ENCODE measurements around the gene NRCAM. TPM values are rescaled to one million over a fixed set of nuclear protein-coding genes. Genes with fewer than 3 reads are reported as not detected.

NRCAM gene
- total and polyA plus RNA-seq, 7 donors: 1.3 to 3.9 (median 1.8) TPM; not detected in 2

DNA sequence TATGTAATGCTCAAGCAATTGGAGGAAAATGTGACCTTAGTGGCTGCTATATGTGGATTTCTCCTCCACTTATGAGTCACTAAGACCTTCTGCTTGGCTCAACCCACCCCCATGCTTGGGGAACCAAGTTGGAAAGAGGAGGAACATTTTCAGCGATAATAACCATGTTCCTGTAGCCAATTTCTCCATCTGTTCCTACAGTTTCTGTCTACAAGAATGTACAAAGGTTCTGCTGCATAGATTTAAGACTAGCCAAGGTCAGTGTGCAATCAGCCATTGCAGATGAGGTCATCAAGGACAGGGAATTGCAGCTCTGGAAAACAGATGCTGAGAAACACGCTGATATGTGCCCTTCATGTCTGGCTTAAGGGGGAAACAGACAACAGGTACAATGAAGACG is 5.6 kb upstream of the NRCAM start:
- intact Hi-C loops (cut with DNase I): no loop called here
- TF ChIP-seq CTCF (IDR thresholded peaks at IDR 0.05) (no peak), EP300 (IDR thresholded peaks at IDR 0.05) (no peak), POLR2AphosphoS5 (IDR thresholded peaks at IDR 0.05) (no peak), POLR2A (IDR thresholded peaks at IDR 0.05) (no peak)
- Histone ChIP-seq H3K27ac (no peak overlapping the region), H3K9me3 (no peaks in the 10 kb centered on the region), H3K27me3 (peaks cover 0 to 34% (median 8%) of the 10 kb centered on the region in 3 donors), H3K4me3 (no peak overlapping the region), H3K36me3 (no peaks in the 10 kb centered on the region), H3K4me1 (peaks cover 0 to 4% (median under 1%) of the 10 kb centered on the region in 4 donors)
- 82 to 85% methylated on average over 3 of the region's 3 CpGs for WGBS, 2 donors
- no peak for DNase-seq

DNA sequence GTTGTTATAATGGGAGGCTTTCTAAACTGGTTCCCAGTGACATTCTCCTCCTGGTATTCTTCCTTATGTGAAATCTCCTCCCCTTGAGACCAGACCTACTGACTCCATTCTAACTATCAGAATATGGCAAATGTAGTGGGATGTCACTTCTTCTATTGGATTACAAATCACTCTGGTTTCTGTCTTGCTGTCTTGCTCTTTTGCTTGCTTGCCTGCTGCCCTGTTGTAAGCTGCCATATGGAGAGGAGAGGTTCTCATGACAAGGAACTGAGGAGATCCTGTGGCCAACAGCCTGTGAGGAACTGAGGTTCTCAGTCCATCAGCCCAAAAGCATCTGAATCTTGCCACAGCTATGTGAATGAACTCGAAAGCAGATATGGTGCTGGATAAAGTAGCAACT is 4.7 kb upstream of the NRCAM start:
- Histone ChIP-seq H3K27ac (no peak overlapping the region), H3K36me3 (no peaks in the 10 kb centered on the region), H3K4me1 (peaks cover 0 to 13% (median 8%) of the 10 kb centered on the region in 4 donors), H3K4me3 (no peak overlapping the region), H3K27me3 (peaks cover 8 to 43% (median 16%) of the 10 kb centered on the region in 3 donors), H3K9me3 (no peaks in the 10 kb centered on the region)
- WGBS, 2 donors: 91 to 98% methylated on average over 1 of the region's 1 CpG
- TF ChIP-seq POLR2A (IDR thresholded peaks at IDR 0.05): no peak
- TF ChIP-seq CTCF (IDR thresholded peaks at IDR 0.05): no peak
- TF ChIP-seq POLR2AphosphoS5 (IDR thresholded peaks at IDR 0.05): no peak
- TF ChIP-seq EP300 (IDR thresholded peaks at IDR 0.05): no peak
- no peak for DNase-seq
- intact Hi-C loops (cut with DNase I): no loop called here

- no peak for TF ChIP-seq POLR2AphosphoS5 (IDR thresholded peaks at IDR 0.05)
- peak in 1 of 4 experiments; percentile 12 for TF ChIP-seq CTCF (IDR thresholded peaks at IDR 0.05)
- TF ChIP-seq EP300 (IDR thresholded peaks at IDR 0.05): no peak
- no peak overlapping the region for H3K4me3 ChIP-seq
- H3K27ac ChIP-seq: no peak overlapping the region
- H3K36me3 ChIP-seq: no peaks in the 10 kb centered on the region
- no peak for DNase-seq
- intact Hi-C loops (cut with DNase I): no loop called here
- peaks cover 0 to 22% (median 18%) of the 10 kb centered on the region in 4 donors for H3K4me1 ChIP-seq
- no peaks in the 10 kb centered on the region for H3K9me3 ChIP-seq
- H3K27me3 ChIP-seq: peaks cover 16 to 52% (median 26%) of the 10 kb centered on the region in 3 donors
- WGBS, 2 donors: 61% methylated on average over 3 of the region's 3 CpGs
Observed at GRCh38 chr7:108459922-108460551, 3.8 kb upstream of the NRCAM start.

- Histone ChIP-seq H3K27me3 (peaks cover 19 to 67% (median 33%) of the 10 kb centered on the region in 3 donors), H3K36me3 (no peaks in the 10 kb centered on the region), H3K4me3 (no peak overlapping the region), H3K9me3 (no peaks in the 10 kb centered on the region), H3K27ac (no peak overlapping the region), H3K4me1 (peaks cover 0 to 29% (median 24%) of the 10 kb centered on the region in 4 donors)
- TF ChIP-seq CTCF (IDR thresholded peaks at IDR 0.05) (no peak), EP300 (IDR thresholded peaks at IDR 0.05) (no peak), POLR2AphosphoS5 (IDR thresholded peaks at IDR 0.05) (no peak), POLR2A (IDR thresholded peaks at IDR 0.05) (no peak)
- DNase-seq: no peak
- intact Hi-C loops (cut with DNase I): no loop called here
Observed at GRCh38 chr7:108457871-108458270, 1.6 kb upstream of the NRCAM start.

All from sigmoid colon (tissue), 7 donors.